Fibroblast of mammary gland (primary cell): ENCODE measurements around the gene OR2J3.
"Not testable (repeated sequence)": the region's sequence is repeated elsewhere in the genome, so short reads cannot be mapped to it uniquely, and the experiment has no call there.

Source experiments
- DNase-seq: peaks from one replicate; pipeline ENCODE4 v3.0.0-alpha.2; 2010; ENCODE audit warnings: low read depth
- H3K4me3 ChIP-seq: 2 replicates; pipeline ENCODE4 v1.5.1; 2011; ENCODE audit warnings: low read depth, mild to moderate bottlenecking, low read length, moderate library complexity; ENCODE audit not compliant: control insufficient read depth
- CTCF ChIP-seq: conservative IDR thresholded peaks from 2 replicates; pipeline ENCODE4 v1.5.1; 2011; ENCODE audit warnings: low read depth, low read length, inconsistent platforms; ENCODE audit not compliant: control insufficient read depth, insufficient read depth

Gene OR2J3

GRCh38 chr6:29092957-29093356, 14.9 kb upstream of the OR2J3 start:
- H3K4me3 ChIP-seq: no peak overlapping the region
- TF ChIP-seq CTCF: no peak
- DNase-seq: no peak

- TF ChIP-seq CTCF: no peak
- no peak for DNase-seq
- no peak overlapping the region for H3K4me3 ChIP-seq
These were observed 10.1 kb upstream of the OR2J3 start for GRCh38 chr6:29097803-29098202.

- TF ChIP-seq CTCF: no peak
- no peak within 1 kb of the TSS for H3K4me3 ChIP-seq
- DNase-seq: no peak
These were observed 8.7 kb upstream of the OR2J3 start, which contains the start of gene OR2J1 for GRCh38 chr6:29099190-29099589. TSS of gene OR2J1 (plus strand) at chr6:29099490. CDS start at chr6:29100943, 1,453 bp downstream.

GRCh38 chr6:29112135-29112534, 4.3 kb downstream of the OR2J3 start:
- no peak overlapping the region for H3K4me3 ChIP-seq
- DNase-seq: no peak
- TF ChIP-seq CTCF: no peak

- H3K4me3 ChIP-seq, DNase-seq: not testable (repeated sequence)
These were observed 7.1 kb downstream of the OR2J3 start for GRCh38 chr6:29114964-29115363.

GRCh38 chr6:29129326-29130012, 21.6 kb downstream of the OR2J3 start:
- no peak for DNase-seq
- TF ChIP-seq CTCF: no peak
- H3K4me3 ChIP-seq: no peak overlapping the region

- DNase-seq: no peak
- no peak overlapping the region for H3K4me3 ChIP-seq
- TF ChIP-seq CTCF: no peak
These were observed 22.8 kb downstream of the OR2J3 start for GRCh38 chr6:29130644-29131043.
